ENCODE results near the gene MPPED2. TPM values are rescaled to one million over a fixed set of nuclear protein-coding genes. Genes with fewer than 3 reads are reported as not detected.

MPPED2 gene
- polyA plus RNA-seq (2013): 12.9 TPM

- Histone ChIP-seq H3K4me3 (ENCODE audit: control insufficient read depth in 1 of 7, extremely low read depth in 1 of 7, insufficient read depth in 4 of 7, low read depth in 2 of 7, low read length in 6 of 7) (peak within 1 kb of the TSS; percentile 60 to 97 (median 84)), H3K36me3 (ENCODE audit: control insufficient read depth in 4 of 4, insufficient read depth in 4 of 4, low read length in 3 of 4) (no peaks in the 10 kb centered on the region), H3K27ac (ENCODE audit: insufficient read depth in 1 of 2, low read depth in 1 of 2, low read length in 2 of 2, poor library complexity in 1 of 2, severe bottlenecking in 2 of 2) (peak within 1 kb of the TSS in 1 of 2 experiments; percentile 5), H3K4me1 (ENCODE audit: control extremely low read depth in 1 of 4, control insufficient read depth in 4 of 4, insufficient read depth in 4 of 4, low read length in 3 of 4) (peaks cover 0 to 26% (median 19%) of the 10 kb centered on the region in 4 experiments), H3K9me3 (ENCODE audit: control extremely low read depth in 1 of 5, control insufficient read depth in 4 of 5, insufficient read depth in 2 of 5, low read depth in 1 of 5, low read length in 4 of 5) (no peaks in the 10 kb centered on the region), H3K27me3 (replicated peaks in 2 of 5; ENCODE audit: control insufficient read depth in 4 of 5, insufficient read depth in 5 of 5, low read length in 4 of 5) (peaks cover 0 to 5% (median 3%) of the 10 kb centered on the region in 5 experiments)
- CTCF ChIA-PET: interaction anchor here (0.6 to 2.4 kb wide), 3 partner anchors 11 to 1618 kb away, joined by 3 to 8 read pairs (median 3); no protein-coding TSS in a partner anchor
- WGBS (ENCODE audit: insufficient coverage): 2% methylated on average over 44 of the region's 49 CpGs
- DNase-seq: peak; percentile 70 to 88 (median 82)
- POLR2A ChIA-PET: interaction anchor here (0.9 kb wide), 1 partner anchor 260 kb away, joined by 3 read pairs; no protein-coding TSS in a partner anchor
These were observed at the start of gene MPPED2 for GRCh38 chr11:30586251-30587144. Gene MPPED2, minus strand, starts transcription at chr11:30586353. Its CDS starts 5,980 bp downstream, at chr11:30580373.

GRCh38 chr11:30635401-30635989 is 49.3 kb upstream of the MPPED2 start:
- no peaks in the 10 kb centered on the region for H3K27me3 ChIP-seq (replicated peaks in 2 of 5; ENCODE audit: control insufficient read depth in 4 of 5, insufficient read depth in 5 of 5, low read length in 4 of 5)
- POLR2A ChIA-PET: no interaction called here
- CTCF ChIA-PET: no interaction called here
- no peaks in the 10 kb centered on the region for H3K36me3 ChIP-seq (ENCODE audit: control insufficient read depth in 4 of 4, insufficient read depth in 4 of 4, low read length in 3 of 4)
- H3K4me1 ChIP-seq (ENCODE audit: control extremely low read depth in 1 of 4, control insufficient read depth in 4 of 4, insufficient read depth in 4 of 4, low read length in 3 of 4): no peaks in the 10 kb centered on the region
- H3K4me3 ChIP-seq (ENCODE audit: control insufficient read depth in 1 of 7, extremely low read depth in 1 of 7, insufficient read depth in 4 of 7, low read depth in 2 of 7, low read length in 6 of 7): no peak overlapping the region
- H3K27ac ChIP-seq (ENCODE audit: insufficient read depth in 1 of 2, low read depth in 1 of 2, low read length in 2 of 2, poor library complexity in 1 of 2, severe bottlenecking in 2 of 2): no peak overlapping the region
- H3K9me3 ChIP-seq (ENCODE audit: control extremely low read depth in 1 of 5, control insufficient read depth in 4 of 5, insufficient read depth in 2 of 5, low read depth in 1 of 5, low read length in 4 of 5): no peaks in the 10 kb centered on the region
- 66% methylated on average over 12 of the region's 13 CpGs for WGBS (ENCODE audit: insufficient coverage)
- peak in 2 of 3 donors; percentile 5 to 13 for DNase-seq

GRCh38 chr11:30631148-30631547 is 45.0 kb upstream of the MPPED2 start:
- Histone ChIP-seq H3K4me1 (ENCODE audit: control extremely low read depth in 1 of 4, control insufficient read depth in 4 of 4, insufficient read depth in 4 of 4, low read length in 3 of 4) (no peaks in the 10 kb centered on the region), H3K4me3 (ENCODE audit: control insufficient read depth in 1 of 7, extremely low read depth in 1 of 7, insufficient read depth in 4 of 7, low read depth in 2 of 7, low read length in 6 of 7) (no peak overlapping the region), H3K9me3 (ENCODE audit: control extremely low read depth in 1 of 5, control insufficient read depth in 4 of 5, insufficient read depth in 2 of 5, low read depth in 1 of 5, low read length in 4 of 5) (no peaks in the 10 kb centered on the region), H3K36me3 (ENCODE audit: control insufficient read depth in 4 of 4, insufficient read depth in 4 of 4, low read length in 3 of 4) (no peaks in the 10 kb centered on the region), H3K27me3 (replicated peaks in 2 of 5; ENCODE audit: control insufficient read depth in 4 of 5, insufficient read depth in 5 of 5, low read length in 4 of 5) (no peaks in the 10 kb centered on the region), H3K27ac (ENCODE audit: insufficient read depth in 1 of 2, low read depth in 1 of 2, low read length in 2 of 2, poor library complexity in 1 of 2, severe bottlenecking in 2 of 2) (no peak overlapping the region)
- CTCF ChIA-PET: no interaction called here
- no peak for DNase-seq
- POLR2A ChIA-PET: no interaction called here
- no CpG with 5 or more reads among the region's 3 CpGs for WGBS (ENCODE audit: insufficient coverage)

GRCh38 chr11:30619767-30620166 is 33.6 kb upstream of the MPPED2 start:
- CTCF ChIA-PET: no interaction called here
- Histone ChIP-seq H3K27me3 (replicated peaks in 2 of 5; ENCODE audit: control insufficient read depth in 4 of 5, insufficient read depth in 5 of 5, low read length in 4 of 5) (no peaks in the 10 kb centered on the region), H3K4me3 (ENCODE audit: control insufficient read depth in 1 of 7, extremely low read depth in 1 of 7, insufficient read depth in 4 of 7, low read depth in 2 of 7, low read length in 6 of 7) (no peak overlapping the region), H3K4me1 (ENCODE audit: control extremely low read depth in 1 of 4, control insufficient read depth in 4 of 4, insufficient read depth in 4 of 4, low read length in 3 of 4) (no peaks in the 10 kb centered on the region), H3K27ac (ENCODE audit: insufficient read depth in 1 of 2, low read depth in 1 of 2, low read length in 2 of 2, poor library complexity in 1 of 2, severe bottlenecking in 2 of 2) (no peak overlapping the region), H3K9me3 (ENCODE audit: control extremely low read depth in 1 of 5, control insufficient read depth in 4 of 5, insufficient read depth in 2 of 5, low read depth in 1 of 5, low read length in 4 of 5) (peaks cover 0 to 4% (median 0%) of the 10 kb centered on the region in 5 experiments), H3K36me3 (ENCODE audit: control insufficient read depth in 4 of 4, insufficient read depth in 4 of 4, low read length in 3 of 4) (no peaks in the 10 kb centered on the region)
- 86% methylated on average over 1 of the region's 1 CpG for WGBS (ENCODE audit: insufficient coverage)
- POLR2A ChIA-PET: no interaction called here
- DNase-seq: peak in 2 of 3 donors; percentile 8 to 13

GRCh38 chr11:30617762-30618161 is 31.6 kb upstream of the MPPED2 start:
- H3K4me3 ChIP-seq (ENCODE audit: control insufficient read depth in 1 of 7, extremely low read depth in 1 of 7, insufficient read depth in 4 of 7, low read depth in 2 of 7, low read length in 6 of 7): no peak overlapping the region
- CTCF ChIA-PET: interaction anchor here (1.5 kb wide), 1 partner anchor 11 kb away, joined by 3 read pairs; no protein-coding TSS in a partner anchor

GRCh38 chr11:30610628-30611027 is 24.5 kb upstream of the MPPED2 start:
- ChIA-PET CTCF (no interaction called here), POLR2A (no interaction called here)
- Histone ChIP-seq H3K27me3 (replicated peaks in 2 of 5; ENCODE audit: control insufficient read depth in 4 of 5, insufficient read depth in 5 of 5, low read length in 4 of 5) (no peaks in the 10 kb centered on the region), H3K9me3 (ENCODE audit: control extremely low read depth in 1 of 5, control insufficient read depth in 4 of 5, insufficient read depth in 2 of 5, low read depth in 1 of 5, low read length in 4 of 5) (no peaks in the 10 kb centered on the region), H3K27ac (ENCODE audit: insufficient read depth in 1 of 2, low read depth in 1 of 2, low read length in 2 of 2, poor library complexity in 1 of 2, severe bottlenecking in 2 of 2) (no peak overlapping the region), H3K4me1 (ENCODE audit: control extremely low read depth in 1 of 4, control insufficient read depth in 4 of 4, insufficient read depth in 4 of 4, low read length in 3 of 4) (peaks cover 0 to 2% (median 1%) of the 10 kb centered on the region in 4 experiments), H3K36me3 (ENCODE audit: control insufficient read depth in 4 of 4, insufficient read depth in 4 of 4, low read length in 3 of 4) (no peaks in the 10 kb centered on the region), H3K4me3 (ENCODE audit: control insufficient read depth in 1 of 7, extremely low read depth in 1 of 7, insufficient read depth in 4 of 7, low read depth in 2 of 7, low read length in 6 of 7) (no peak overlapping the region)
- no peak for DNase-seq
- WGBS (ENCODE audit: insufficient coverage): 100% methylated on average over 2 of the region's 3 CpGs

More at GRCh38 chr11:30617762-30618161, 31.6 kb upstream of the MPPED2 start:
- no peak overlapping the region for H3K27ac ChIP-seq (ENCODE audit: insufficient read depth in 1 of 2, low read depth in 1 of 2, low read length in 2 of 2, poor library complexity in 1 of 2, severe bottlenecking in 2 of 2)
- no peaks in the 10 kb centered on the region for H3K4me1 ChIP-seq (ENCODE audit: control extremely low read depth in 1 of 4, control insufficient read depth in 4 of 4, insufficient read depth in 4 of 4, low read length in 3 of 4)
- DNase-seq: peak in 2 of 3 donors; percentile 23 to 31
- H3K9me3 ChIP-seq (ENCODE audit: control extremely low read depth in 1 of 5, control insufficient read depth in 4 of 5, insufficient read depth in 2 of 5, low read depth in 1 of 5, low read length in 4 of 5): peaks cover 0 to 4% (median 0%) of the 10 kb centered on the region in 5 experiments
- H3K27me3 ChIP-seq (replicated peaks in 2 of 5; ENCODE audit: control insufficient read depth in 4 of 5, insufficient read depth in 5 of 5, low read length in 4 of 5): no peaks in the 10 kb centered on the region
- H3K36me3 ChIP-seq (ENCODE audit: control insufficient read depth in 4 of 4, insufficient read depth in 4 of 4, low read length in 3 of 4): no peaks in the 10 kb centered on the region
- POLR2A ChIA-PET: no interaction called here

GRCh38 chr11:30608534-30608933 is 22.4 kb upstream of the MPPED2 start:
- Histone ChIP-seq H3K9me3 (ENCODE audit: control extremely low read depth in 1 of 5, control insufficient read depth in 4 of 5, insufficient read depth in 2 of 5, low read depth in 1 of 5, low read length in 4 of 5) (no peaks in the 10 kb centered on the region), H3K36me3 (ENCODE audit: control insufficient read depth in 4 of 4, insufficient read depth in 4 of 4, low read length in 3 of 4) (no peaks in the 10 kb centered on the region), H3K27me3 (replicated peaks in 2 of 5; ENCODE audit: control insufficient read depth in 4 of 5, insufficient read depth in 5 of 5, low read length in 4 of 5) (no peaks in the 10 kb centered on the region), H3K27ac (ENCODE audit: insufficient read depth in 1 of 2, low read depth in 1 of 2, low read length in 2 of 2, poor library complexity in 1 of 2, severe bottlenecking in 2 of 2) (no peak overlapping the region), H3K4me1 (ENCODE audit: control extremely low read depth in 1 of 4, control insufficient read depth in 4 of 4, insufficient read depth in 4 of 4, low read length in 3 of 4) (peaks cover 0 to 13% (median 3%) of the 10 kb centered on the region in 4 experiments), H3K4me3 (ENCODE audit: control insufficient read depth in 1 of 7, extremely low read depth in 1 of 7, insufficient read depth in 4 of 7, low read depth in 2 of 7, low read length in 6 of 7) (no peak overlapping the region)
- ChIA-PET CTCF (no interaction called here), POLR2A (no interaction called here)
- no peak for DNase-seq
